Stimulated activated CD4-positive, alpha-beta T cell treated with anti-CD3 and anti-CD28 coated beads, Interleukin-2, amount 100 ng/mL, for 24 hours (primary cell): ENCODE measurements around the gene PTPRN2.

ENCODE experiments used
- DNase-seq, 2 donors: peaks; one replicate each; pipeline ENCODE4 v3.0.0-alpha.2; 2020

Gene PTPRN2

DNA sequence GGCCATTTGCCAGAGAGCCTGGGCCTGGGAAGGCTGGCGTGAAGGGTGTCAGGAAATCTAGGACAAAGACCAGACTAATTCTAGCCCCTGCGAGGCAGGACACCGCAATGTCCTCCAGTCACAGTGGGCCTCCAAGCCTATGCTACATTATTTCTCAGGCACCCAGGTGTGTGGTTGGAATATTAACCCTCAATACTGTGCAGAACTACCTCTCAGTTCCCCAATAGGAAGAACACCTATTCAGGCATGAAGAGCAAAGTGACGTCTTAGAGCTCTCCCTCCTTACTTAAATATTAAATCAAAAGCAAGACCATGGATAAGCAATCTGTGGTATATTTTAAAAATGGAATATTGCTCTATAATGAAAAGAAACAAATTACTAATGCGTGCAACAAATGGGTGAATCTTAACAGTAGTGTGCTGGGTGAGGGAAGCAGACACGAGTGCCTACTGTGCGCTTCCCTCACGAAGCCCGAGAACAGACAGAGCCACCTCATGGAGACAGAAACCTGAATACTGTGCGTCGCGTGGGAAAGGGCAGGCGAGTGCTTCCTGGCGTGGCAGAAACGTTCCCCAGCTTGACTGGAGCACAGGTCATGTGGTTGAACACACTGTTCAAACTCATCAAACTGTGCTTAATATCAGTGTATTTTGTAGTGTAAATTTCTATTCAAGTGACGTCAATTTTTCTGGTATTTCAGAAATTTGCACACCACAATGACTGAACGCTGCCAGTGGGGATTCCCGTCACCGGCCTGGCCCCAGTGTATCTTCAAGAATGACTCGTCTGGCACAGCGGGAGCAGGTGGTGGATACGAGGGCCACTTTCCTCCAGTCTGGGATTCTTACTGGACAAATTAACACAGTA lies 15.5 kb upstream of the PTPRN2 start:
- peak in 1 of 2 donors; percentile 23 for DNase-seq

DNA sequence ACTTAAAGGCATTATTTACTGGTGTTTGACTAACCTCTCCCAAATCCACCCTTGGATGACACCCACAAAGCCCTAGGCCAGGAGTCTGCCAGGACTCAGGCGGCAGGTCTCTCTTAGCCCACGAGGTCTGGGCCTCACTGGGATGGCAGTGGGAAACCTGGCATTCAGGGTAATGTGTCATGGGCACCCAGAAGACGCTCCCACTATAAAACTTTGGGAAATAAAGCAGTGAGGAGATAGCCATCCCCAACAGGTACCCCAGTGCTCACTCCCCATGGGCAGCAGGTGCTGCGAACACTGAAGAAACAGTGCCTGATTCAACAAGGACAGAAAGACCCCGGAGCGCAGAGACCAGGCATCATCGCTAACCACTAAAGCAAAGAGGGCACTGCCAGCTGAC lies 14.4 kb upstream of the PTPRN2 start:
- no peak for DNase-seq

DNA sequence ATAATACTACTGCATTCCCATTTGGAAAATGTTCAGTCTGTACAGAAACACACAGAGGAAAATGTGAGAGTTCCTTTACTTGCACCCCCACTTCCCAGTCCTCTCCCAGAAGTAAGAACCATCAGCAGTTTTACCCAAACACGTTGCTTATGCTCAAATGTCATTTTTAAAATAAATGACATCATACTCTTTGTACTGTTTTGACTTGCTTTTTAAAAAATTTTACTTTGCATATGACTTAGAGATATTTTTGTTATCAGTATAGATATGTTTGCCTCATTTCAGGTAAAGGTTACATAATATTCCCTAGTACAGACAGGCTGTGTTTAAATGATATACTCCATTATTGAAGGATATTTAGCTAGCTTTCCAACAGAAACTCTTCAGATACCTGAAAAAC lies 13.5 kb upstream of the PTPRN2 start:
- DNase-seq, result no peak

DNA sequence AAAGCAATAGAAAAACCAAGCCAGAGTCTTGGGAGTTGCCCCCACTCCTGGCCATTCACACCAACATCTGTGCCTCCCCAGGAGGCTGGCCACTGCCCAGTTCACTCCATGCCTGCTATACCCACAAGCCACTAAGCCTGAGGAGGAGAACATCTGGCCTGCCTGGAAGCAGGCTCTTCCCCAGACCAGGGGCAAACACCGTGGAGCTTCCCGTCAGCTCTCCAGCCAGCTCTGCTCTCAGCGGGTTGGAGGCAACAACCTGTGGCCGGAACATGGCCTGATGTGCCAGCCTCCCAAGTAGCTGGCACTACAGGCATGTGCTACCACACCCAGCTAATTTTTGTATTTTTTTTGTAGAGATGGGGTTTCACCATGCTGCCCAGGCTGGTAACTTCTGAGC lies 9.1 kb upstream of the PTPRN2 start:
- no peak for DNase-seq

DNA sequence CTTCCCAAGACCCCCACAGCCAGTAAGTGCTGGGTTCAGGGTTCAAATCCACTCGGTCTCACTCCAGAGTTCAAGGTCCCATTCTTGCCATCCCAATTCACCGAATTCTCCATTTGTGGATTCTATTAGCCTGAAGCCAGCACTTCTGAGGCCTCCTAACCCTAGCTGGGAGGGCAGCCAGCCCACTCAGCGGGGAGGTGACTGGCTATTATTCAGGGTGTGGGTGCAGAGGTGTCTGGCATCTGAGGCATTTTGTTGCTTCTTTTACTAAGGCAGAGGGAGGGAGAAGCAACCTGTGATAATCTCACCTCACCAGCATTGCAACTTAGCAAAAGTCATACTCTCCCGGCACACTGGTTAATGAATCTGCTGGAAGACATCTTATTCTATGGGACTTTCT lies 8.7 kb upstream of the PTPRN2 start:
- no peak for DNase-seq

DNA sequence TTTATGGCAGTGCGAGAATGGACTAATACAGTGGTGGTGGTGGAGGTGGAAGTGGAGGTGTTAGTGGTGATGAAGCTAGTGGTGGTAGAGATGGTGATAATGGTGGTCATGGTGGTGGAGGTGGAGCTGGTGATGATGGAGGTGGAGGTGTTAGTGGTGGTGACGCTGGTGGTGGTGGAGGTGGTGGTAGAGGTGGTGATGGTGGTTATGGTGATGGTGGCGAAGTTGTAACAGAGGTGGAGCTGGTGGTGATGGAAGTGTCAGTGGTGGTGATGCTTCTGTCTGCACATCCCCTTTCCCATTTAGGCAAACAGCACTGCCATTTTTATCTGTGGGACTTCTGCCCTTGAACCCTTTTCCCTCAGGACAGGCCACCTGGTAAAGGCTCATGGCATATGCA lies 7.4 kb upstream of the PTPRN2 start:
- no peak for DNase-seq

DNA sequence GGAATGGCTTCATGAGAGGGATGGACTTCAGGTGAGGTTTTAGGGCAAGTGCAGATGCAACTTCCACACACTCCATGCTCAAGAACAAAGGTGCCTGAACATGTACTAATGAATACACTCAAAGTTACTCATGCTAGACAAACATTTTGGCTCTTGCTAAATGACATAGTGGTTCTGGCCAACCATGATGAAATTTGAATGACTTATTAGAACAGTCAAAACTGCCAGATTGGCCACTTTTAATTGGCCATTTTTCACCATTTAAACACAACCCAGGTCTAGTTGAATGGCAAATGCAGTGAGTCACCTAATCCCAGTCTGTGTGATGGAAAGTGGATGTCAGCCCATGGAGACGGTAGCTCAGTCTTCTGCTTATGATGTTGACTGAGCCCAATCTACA lies 4.9 kb upstream of the PTPRN2 start:
- DNase-seq, result no peak

DNA sequence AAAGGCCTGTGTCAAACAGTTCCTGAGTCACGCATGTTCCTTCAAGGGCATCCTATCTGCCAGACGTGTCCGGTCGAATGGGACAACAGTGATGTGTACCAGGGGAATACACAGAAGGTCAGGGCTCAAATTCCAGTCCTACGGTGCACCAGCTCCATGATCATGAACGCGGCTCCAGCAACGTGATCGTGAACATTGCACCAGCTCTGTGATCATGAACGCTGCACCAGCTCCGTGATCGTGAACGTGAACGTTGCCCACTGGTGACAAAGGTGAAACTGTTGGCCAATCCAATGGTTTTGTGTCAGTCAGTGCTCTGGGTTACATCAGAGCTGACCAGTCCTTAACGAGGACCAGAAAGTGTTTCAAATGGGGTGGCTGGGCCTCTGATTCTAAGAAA lies 4.3 kb upstream of the PTPRN2 start:
- no peak for DNase-seq

DNA sequence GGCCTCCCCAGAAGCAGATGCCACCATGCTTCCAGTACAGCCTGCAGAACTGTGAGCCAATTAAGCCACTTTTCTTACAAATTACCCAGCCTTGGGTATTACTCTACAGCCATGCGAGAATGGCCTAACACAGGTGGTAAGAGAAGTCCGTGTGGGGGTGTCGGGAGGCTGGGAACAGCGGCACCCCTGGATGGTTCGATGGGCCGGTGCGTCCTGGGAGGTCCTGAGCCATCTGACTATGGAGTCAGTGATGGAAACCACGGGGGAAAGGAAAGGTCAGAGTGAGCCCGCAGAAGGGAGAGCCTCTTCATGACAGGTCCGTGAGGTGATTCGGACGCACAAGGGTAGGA lies 2.5 kb upstream of the PTPRN2 start:
- DNase-seq, result no peak

DNA sequence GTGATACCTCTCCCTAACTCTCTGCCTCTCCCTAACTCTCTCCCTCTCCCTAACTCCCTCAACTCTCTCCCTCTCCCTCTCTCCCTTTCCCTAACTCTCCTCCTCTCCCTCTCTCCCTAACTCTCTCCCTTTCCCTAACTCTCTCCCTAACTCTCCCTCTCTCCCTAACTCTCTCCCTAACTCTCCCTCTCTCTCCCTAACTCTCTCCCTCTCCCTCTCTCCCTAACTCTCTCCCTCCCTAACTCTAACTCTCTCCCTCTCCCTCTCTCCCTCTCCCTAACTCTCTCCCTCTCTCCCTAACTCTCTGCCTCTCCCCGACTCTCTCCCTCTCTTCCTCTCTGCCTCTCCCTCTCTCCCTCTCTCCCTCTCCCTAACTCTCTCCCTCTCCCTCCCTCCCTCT lies 2.0 kb upstream of the PTPRN2 start:
- DNase-seq, result no peak

DNA sequence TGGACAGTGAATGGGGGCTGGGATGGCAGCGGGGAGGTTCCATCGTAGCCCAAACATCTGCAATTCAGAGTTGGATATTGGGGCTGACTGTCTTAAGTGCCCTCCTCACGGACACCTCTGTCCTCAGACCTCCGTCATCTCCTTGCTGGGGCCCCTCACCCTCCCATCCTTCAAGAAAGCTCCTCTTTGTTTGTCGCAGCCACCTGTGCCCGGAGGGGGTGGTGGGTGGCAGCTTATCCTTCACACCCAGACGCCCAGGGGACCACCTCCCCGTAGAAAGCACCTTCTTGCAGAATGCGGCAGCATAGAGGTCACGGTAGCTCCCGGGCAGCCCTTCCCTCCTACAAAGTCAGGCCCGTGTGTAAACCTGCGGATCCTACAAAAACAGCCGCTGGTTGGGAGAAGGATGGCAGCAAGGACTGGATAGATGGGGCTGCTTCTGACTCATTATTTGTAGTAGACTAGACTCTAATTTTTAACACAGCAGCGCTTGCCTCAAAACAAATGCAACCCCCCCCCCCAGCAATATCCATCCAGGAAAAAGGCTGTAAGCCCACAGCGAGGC lies 1.3 kb upstream of the PTPRN2 start:
- DNase-seq, result no peak

DNA sequence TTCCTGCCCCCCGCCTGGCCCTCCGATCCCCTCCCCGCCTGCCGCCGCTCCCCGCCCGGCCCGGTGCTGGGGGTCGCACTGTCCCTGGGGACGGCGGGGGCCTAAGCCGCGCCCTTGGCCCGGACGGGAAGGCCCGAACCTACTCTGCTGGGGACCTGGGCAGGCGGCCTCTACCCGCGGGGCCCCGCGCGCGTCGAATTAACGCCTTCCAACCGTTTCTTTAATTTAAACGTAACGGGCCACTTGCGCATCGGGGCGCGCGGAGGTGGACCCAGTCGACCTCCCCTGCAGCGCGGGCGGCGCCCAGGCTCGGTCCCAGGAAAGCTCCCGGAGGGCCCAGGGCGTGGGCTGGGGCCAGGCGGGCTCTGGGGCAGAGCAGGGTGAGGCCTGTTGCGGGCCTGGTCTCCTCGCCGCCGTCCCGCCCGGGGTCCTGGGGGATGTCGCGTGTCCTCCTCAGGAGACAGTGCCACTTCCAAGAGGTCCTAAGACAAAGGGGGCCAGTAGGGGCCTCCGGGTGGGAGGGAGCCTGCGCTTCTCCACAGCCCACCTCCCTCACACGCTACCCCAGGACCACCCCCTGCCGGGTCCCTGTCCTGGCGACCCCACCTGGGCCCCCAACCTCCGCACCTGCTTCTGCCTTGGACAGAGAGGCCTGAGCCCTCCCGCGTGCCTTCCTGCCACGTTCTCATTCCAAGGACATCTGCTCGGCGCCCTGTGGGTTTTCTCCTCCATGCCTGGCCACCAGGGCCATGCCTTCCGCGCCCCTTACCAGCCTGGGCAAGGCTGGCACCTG lies 658 bp upstream of the PTPRN2 start:
- no peak for DNase-seq

DNA sequence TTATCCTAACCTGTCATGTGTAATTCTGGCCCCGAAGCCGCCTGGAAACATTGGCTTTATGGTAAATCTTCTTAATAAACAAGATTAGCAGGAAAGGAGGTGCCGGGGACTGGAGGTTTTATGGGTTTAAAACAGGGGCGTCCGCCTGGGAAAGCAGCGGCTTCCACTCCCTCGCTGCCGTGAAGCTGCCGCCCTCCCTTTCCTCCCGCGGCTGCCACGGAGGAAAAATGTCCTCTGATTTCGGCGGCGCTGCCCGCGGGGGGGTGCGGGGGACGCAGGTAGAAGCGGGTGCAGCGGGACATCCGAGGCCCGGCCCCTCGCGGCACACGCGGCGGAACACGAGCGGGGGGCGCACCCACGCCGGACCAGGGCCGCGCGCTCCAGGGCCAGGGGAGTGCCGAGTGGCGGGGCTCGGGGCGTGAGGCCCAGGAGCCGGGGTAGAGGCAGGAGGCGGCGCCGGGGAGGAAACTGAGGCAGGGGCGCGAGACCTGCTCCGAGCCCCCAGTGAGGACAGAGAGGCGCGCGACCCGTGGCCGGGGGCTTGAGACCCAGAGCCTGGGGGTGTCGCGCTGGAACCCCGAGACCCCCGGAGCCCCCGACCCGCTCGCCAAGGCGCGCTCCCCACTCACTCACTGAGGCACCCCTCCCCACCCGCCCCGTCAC lies 993 bp downstream of the PTPRN2 start:
- no peak for DNase-seq

DNA sequence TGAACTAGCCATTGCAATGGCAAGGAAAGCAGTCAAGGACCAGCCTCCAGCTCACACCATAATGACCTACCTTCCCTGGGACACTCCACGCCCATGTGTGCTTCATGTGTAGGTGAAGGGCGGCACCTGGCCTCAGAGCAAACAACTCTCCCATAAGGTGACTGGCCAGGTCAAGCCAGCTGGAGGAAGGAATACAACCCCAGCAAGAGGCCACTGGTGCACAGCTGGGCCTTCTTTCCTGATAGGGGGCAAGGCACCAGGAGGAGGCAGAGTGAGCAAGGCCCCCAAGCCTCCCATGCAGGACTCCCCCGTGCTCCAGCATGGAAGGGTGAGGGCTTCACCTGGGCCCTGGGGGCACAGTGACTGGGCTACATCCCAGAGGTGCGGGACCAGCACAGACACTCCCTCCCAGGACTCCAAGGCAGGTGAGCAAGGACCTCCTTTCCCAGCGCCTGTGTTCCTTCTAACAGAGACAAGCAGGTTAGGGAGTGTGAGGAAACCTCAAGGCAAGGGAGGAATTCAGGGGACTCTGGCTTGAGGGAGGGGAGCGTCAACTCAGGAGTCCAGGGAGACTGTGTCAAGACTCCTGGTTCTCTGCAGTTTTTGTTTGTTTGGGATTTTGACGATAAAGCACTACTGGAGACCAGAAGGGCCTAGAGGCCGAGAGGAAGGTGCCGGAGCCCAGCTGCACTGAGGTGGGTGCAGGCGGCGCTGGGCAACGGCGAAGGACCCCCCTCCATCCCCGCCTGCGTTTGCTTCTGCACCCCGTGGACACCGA lies 1.7 kb downstream of the PTPRN2 start:
- no peak for DNase-seq

DNA sequence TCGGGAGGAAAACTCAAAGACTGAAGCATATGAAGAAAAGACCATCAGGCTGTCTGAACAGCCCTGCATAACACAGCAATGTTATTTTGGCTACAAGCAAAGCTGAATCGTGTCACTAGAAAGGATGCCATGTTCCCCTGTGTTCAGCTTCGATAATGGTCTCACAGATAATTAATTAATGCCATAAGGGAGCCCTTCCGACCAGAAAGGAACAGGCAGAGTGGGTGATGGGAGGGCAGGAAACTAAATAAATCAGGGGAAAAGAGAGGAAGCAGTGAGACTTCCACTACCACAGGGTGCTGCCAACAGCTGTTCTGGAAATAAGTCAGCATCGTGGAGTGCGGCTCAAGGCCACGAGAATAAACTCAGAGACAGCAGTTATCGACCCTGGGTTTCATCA lies 3.2 kb downstream of the PTPRN2 start:
- DNase-seq, result no peak

DNA sequence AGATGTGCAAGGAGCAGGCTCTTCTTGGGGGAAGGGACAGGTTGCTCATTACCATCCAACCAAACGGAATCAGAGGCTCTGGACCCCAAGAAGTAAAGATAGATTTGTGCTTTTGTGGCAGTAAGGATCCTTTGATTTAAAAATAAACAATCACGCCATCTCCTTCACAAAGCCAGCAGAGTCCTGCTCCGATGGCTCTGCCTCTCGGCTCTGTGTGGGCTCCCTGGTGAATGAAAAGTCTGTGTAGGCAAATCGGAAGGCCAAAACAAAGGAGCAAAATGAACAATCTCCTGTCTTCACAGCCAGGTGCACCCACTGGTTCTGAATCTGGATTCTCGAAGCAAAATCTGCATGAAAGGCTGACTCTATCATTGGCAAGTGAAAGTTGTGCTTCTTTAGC lies 3.8 kb downstream of the PTPRN2 start:
- no peak for DNase-seq

DNA sequence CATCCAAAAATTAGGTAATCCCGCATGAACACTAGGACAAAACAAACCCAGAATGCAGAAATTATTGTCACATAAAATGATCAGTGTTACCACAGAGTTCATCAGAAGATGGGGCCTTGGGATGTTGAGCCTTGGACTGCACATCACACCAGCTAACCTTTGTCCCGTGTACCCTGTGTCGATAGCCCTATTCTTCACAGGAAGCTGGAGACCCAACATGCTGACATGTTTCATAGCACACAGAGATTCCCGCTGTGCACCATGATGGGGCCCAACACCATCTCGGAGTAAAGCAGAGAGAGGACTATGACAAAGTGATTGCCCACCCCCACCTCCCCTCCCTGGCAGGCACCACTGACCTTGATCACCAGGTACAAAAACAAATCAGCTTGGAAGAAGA lies 4.5 kb downstream of the PTPRN2 start:
- no peak for DNase-seq

DNA sequence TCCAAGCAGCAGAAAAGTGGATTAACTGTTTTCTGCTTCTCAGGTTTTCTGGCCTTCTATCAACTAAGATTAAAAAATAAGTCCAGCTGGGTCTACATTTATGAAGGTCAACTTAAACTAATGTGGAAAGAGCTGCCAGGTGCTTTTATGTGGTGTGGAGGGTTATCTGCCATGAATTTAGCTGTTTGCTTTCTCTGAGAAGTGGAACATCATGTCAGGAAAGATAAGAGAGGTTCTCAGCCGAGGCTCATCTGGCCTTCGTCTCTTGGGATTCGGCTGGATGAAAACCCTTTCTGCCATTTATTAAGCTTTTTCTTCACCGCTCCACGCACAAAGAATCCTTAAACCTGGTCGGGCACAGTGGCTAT lies 5.5 kb downstream of the PTPRN2 start:
- DNase-seq, result no peak

DNA sequence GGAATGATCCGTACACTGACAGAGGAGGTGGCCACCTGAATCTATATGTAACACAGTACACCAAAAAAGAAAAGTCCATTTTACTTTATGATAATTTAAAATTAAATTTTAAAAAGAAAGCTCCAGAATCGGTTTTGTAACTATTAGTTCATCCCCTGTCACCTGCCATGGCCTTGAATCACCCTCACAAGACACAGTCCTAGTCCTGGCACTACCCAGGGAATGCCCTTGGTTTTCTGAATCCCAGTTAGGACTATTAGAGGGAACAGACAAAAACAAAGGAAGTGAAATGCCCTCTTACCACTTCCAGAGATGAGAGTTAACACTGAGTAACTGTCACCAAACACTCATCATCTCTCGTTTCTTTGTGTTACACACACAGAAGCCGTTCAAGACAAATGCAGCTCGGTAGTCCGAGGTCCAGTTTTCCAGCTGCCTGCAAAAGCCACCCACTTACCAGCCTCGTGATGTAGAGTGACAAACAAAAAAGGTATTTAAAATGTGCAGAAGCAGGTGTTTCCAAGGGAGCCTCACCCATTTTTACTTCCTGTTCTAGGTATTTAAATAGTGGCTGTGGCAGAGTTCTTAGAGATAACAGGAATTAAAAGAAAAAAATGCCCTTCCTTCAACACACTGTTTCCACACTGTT lies 6.1 kb downstream of the PTPRN2 start:
- DNase-seq, result no peak

DNA sequence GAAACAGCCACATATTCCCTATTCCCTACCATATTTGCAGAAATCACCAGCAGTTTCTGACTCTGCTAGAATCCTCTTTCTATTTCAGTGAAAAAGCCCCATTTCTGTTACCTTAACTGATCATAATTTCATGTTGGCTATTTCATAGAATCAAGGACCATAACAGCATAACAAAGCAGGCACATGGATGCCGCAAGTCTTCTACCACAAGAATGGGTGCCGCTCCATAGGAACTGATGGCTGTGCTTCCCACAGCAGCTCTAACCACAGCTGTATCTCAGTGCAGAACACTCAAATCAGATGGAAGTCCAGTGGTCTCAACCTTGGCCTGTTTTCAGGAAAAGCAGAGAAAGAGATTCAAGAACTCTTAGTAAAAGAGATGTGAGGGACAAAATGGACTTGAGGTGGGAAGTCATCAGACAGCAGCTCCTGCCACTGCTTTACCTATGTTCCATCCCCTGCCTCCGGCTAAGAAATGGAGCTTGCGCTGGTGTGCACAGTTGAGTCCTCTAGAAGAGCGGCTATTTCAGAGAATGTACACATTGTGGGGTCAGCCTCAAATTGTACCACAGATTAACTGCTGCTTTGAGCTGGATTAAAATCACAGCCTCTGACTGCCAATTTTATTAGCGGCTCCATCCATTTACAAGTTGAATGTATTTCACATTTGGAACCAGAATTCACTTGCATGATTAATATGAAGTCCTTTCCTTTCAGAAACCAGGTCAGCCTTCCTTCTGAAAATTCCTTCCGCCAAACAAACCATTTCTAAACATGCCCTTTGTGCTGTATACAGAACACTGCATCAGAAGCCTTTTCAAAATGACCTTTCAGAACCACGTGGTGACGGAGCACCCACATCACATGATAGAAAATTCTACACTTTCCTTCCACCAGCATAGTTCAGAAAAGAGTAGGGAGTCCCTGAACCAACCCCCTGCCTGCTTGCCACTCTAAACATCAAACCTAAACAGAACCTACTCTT lies 7.7 kb downstream of the PTPRN2 start:
- DNase-seq, result no peak
